Retinal pigment epithelial cell (primary cell): ENCODE results near the gene GJC1.

Source experiments
- DNase-seq: peaks from one replicate; pipeline ENCODE4 v3.0.0-alpha.2; 2010; ENCODE audit warnings: low read depth
- H3K4me3 ChIP-seq: 2 replicates; pipeline ENCODE4 v1.5.1; 2011; ENCODE audit warnings: mild to moderate bottlenecking, low read length, control low read depth, moderate library complexity
- CTCF ChIP-seq: conservative IDR thresholded peaks from 2 replicates; pipeline ENCODE4 v1.5.1; 2011; ENCODE audit warnings: low read depth, low read length, control low read depth, inconsistent platforms

The GJC1 gene

GRCh38 chr17:44766409-44767038 is 63.6 kb downstream of the GJC1 start:
- no peak for DNase-seq
- no peak for TF ChIP-seq CTCF
- H3K4me3 ChIP-seq: no peak overlapping the region

GRCh38 chr17:44765965-44766364 is 64.1 kb downstream of the GJC1 start:
- H3K4me3 ChIP-seq: no peak overlapping the region
- TF ChIP-seq CTCF: no peak
- DNase-seq: no peak

- no peak overlapping the region for H3K4me3 ChIP-seq
- DNase-seq: no peak
- no peak for TF ChIP-seq CTCF
Measured at GRCh38 chr17:44763170-44763569, 66.9 kb downstream of the GJC1 start.

GRCh38 chr17:44761932-44762810 is 67.9 kb downstream of the GJC1 start:
- no peak for TF ChIP-seq CTCF
- no peak for DNase-seq
- H3K4me3 ChIP-seq: no peak overlapping the region

- no peak overlapping the region for H3K4me3 ChIP-seq
- no peak for DNase-seq
- no peak for TF ChIP-seq CTCF
Measured at GRCh38 chr17:44760474-44761308, 69.4 kb downstream of the GJC1 start.

- TF ChIP-seq CTCF: no peak
- no peak overlapping the region for H3K4me3 ChIP-seq
- no peak for DNase-seq
Measured at GRCh38 chr17:44759916-44760243, 70.2 kb downstream of the GJC1 start.
